ENCODE data around the gene COA8.
"Not testable (repeated sequence)": the region's sequence is repeated elsewhere in the genome, so short reads cannot be mapped to it uniquely, and the experiment has no call there.

Gene COA8

DNA sequence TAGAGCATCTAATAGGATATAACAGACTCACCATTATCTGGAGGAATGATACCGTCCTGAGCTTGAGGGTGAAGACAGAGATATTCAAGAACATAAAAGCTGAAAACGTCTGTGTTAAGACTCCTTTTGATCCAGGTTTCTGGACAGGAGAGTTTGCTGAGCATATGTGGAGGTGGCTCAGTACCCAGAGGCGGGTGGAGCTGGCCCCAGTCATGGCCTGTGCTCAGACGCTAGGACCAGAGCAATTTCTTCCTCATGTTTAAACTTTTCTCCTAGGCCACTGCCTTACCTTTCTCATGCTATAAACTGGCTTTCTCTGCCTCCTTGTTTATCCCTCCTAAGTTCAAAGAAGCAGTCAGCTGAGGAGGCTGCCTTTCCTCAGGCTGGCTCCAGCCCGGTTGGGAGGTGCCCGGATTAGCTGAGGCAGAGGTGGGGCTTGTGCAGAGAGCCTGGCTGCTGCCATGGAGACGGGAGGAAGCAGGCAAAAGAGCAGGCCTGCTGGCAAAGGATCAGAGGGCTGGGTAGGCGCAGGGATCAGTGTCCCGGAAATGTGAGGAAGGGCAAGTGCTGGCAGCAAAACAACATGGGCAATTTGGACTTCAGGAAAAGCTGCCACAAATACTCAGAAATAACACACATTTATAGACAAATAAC lies 13.7 kb downstream of the COA8 start:
- peak; percentile 38 for DNase-seq

DNA sequence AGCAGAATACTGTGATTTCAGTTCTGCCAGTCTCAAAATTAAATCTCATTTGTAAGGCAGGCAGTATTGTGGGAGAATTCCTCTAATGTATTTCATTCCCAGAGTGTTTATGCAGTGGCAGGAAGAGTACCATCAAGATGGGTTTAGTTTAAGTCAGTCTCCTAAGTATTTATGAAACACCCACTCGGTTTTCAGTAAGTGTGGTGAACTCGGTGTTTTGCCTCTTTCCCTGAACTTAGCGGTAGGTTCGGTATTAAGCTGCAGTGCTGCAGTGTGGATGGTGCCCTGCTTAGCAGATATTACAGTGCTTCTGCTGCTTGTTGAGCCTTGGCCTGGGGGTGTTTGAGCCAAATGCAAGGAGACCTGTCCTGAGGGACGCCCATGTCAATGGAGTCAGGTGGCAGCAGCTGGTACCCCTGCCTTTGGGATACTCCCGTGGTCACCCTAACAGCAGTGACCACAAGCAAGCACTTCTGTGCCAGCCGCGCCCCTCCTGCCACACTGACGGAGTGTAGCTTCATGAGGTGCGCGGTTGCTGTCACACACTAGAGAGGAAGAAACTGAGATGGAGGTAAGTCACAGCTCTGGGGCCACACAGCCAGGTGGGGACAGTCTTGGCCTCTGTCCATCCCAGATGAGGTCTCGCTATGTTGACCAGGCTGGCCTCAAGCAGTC lies 15.8 kb downstream of the COA8 start:
- no peak for DNase-seq

DNA sequence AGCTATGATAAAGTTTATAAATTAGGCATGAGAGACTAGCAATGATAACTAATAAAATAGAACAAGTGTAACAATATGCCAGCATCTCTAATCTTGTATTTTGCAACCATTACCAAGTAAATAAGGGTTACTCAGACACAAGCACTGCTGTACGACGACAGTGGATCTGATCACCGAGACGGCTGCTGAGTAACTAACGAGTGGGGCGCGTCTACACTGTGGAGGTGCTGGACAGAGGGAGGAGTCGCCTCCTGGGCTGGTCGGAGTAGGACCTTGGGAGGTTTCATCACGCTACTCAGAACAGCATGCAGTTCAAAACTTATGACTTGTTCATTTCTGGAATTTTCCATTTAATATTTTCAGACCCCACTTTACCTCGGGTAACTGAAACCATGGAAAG lies 18.4 kb downstream of the COA8 start:
- DNase-seq: no peak

DNA sequence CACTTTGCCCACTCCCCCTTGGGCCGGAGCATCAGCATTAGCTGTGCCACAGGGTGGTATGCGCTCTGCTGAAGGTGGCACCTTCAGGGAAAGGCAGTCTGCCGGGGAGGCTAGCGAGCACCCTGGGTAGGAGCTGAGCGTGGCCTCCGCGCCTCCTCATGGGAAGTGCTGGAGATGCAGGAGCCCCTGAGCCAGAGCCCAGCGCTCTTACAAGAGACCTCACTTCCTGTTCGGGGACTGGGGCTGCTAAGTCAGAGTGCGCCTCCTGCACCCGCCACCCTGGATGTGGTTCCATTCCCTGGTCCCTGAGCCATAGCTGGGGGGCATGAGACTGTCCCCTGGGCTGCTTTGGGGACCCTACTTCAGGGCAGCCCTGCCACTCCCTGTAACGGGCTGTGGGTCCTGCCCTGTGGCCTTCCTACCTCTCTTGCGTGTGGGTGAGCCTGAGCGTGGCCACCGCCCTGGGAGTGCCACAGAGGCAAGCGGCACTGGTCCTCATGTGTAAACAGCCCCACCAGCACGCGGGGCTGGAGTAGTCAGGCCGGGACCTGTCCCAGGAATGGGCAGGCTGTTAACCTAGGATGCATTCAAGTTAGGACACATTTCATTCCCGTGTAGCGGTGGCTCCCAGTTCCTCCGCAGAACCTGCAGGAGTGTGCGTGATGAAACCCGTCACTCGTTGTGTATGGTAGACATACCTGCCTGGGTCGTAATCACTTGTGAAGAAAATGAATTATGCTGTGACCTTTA lies 19.4 kb downstream of the COA8 start:
- no peak for DNase-seq

DNA sequence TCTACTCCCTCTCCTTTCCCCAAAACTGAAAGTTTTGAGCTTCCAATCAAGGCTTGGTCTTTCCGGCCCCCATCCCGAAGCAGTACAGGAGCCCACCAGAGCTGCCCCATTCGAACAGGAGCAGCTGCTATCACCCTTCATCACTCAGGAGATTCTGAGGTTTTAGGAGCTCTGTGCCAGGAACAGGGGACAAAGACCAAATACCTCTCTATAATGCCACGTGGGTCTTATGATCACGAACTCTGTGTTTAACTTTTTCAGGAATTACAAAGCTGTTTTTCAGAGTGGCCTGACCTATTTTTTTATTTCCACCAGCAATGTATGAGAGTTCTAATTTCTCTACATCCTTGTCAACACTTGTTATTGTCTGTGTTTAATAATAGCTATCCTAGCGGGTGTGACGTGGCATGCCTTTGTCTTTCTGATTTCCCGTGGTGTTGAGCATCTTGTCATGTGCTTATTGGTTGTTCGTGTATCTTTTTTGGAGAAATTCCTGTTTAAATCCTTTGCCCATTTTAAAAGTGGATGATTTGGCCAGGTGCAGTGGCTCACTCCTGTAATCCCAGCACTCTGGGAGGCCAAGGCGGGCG lies 21.7 kb downstream of the COA8 start:
- DNase-seq: no peak

DNA sequence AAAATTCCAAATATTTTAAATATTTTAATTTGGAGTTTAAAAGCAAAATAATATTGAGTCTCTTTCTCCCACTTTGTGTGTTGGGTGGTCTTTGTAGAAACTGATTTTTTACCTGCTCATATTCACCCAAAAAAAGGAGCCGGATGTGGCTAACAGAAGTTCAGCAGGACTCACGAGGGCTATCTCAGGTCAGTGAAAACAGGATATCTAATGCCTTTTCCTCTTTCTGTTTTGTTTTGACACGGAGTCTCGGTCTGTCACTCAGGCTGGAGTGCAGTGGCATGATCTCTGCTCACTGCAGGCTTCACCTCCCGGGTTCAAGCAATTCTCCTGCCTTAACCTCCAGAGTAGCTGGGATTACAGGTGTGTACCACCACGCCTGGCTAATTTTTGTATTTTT lies 30.8 kb downstream of the COA8 start:
- DNase-seq: no peak

DNA sequence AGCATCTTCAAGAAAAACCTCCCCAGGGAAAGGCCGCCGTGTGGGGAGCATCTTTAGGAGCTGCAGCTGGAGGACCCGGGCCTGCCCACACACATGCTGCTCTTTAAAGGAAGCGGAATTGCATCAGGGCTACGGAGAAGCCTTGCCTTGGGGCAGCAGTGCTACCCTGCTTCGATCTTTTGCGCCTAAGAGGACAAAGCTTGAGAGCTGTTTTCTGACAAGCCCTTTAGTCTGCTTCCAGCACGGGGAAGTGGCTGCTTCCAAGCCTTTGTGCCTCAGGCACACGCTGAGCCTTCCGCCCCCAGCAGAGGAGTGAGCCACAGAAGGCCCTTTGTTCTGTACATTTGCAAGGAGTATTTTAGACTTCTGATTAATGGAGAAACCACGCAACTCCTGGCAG lies 31.5 kb downstream of the COA8 start:
- DNase-seq: no peak

DNA sequence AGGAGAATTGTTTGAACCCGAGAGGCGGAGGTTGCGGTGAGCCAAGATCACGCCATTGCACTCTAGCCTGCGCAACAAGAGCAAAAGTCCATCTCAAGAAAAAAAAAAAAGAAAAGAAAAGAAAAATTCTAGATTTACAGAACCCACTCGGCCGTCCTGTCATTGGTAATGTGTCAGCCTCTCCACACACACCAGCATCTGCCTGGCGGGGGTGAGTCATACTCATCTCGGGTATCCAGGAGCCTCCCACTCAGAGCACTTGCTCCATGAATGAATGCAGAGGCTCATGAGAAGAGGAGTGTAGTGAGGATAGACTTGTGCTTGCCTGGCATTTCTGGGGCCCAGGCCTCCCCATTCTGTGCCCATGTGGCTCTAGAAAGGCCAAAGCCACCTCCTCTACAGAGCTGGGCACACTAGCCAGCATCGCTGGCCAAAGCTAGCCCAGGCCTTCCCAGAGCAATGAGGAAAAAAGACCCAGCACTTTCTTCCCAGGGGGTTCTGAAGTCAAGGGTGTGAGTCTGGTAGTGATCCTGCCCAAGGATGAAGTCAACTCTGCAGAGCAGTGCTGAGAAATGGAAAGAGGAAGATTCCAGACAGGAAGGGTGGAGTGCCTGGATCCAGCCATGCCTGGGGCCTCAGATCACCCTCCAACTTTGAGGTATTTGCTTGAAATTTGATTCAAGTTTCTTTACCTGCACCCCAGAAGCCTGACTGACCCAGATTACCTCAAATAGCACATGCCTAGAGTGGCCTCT lies 35.0 kb downstream of the COA8 start:
- no peak for DNase-seq

DNA sequence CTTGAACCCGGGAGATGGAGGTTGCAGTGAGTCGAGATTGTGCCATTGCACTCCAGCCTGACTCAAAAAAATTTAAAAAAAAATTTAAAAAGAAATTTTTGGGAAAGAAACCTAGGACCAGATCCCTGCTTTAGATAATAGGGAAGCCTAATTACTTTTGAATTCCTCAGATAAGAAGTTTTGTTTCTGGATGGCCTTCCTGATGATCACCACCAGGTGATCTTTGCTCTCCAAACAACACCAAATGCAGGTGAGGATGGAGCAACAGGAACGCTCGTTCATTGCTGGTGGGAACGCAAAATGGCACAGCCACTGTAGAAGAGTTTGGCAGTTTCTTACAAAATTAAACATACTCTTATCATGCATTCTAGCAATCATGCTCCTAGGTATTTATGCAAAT lies 37.7 kb downstream of the COA8 start:
- no peak for DNase-seq

DNA sequence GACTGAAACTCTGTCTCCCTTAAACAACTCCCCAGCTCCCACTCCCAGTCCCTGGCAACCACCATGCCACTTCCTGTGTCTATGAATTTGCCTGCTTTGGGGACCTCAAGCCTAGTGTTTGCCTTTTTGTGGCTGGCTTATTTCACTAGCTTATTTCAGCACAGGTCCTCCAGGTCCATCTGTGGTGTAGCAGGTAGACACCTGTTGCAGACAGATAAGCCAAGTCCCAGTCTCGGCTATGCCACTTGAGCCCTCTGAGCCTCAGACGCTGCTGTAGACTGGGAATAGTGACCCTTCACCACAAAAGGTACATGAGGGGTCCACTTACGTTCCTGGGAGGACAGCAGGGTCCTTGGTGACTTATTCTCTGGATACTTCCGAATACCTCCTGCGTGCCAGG lies 41.9 kb downstream of the COA8 start:
- DNase-seq: no peak

DNA sequence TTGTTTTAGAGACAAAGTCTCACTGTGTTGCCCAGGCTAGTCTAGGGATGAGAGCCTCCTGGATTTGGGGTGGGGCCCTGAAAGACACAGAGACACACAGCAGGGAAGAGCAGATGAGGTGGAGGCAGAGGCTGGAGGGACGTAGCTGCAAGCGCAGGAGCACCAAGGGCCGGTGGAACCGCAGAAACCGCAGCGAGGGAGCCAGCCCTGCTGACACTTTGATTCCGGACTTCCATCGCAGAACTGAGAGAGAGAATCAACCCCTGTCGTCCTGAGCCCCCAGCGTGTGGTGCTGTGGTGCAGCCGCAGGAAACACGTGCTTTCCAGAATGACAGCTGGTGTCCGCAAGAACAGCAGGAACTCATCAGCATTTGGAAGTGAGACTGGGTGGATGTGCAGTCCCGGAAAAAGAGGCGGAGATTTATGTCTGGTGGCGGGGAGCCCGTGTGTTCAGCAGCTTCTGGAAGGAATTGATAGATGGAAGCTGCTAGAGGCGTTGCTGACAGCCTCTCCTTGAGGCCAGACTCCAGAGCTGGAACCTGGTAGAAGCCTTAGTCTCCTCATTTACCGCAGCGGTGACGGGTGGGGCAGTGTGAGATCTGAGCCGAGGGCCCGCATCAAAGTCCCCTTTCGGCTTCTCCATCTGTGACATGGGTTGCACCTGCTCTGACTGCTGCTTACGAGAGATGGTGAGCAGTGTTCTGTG lies 44.4 kb downstream of the COA8 start:
- no peak for DNase-seq

DNA sequence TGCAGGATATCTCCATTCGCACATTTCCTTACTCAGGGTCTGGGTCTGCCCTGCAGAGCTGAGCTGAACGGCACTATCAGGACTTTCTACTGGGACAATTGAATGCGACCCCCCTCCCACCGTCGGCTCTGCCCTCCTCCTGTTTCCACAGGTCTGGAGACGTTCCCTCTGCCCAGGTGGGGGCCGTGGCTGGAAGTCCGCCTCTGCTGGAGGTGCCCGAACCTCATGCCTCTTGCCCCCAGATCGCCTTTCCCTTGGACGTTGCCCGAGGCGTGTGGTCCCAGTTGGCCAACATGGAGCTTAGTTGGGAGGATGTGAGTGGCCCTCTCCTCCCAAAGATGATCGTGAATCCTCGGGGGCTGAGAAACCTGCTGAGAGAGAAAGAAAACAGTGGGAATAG lies 45.1 kb downstream of the COA8 start:
- no peak for DNase-seq

DNA sequence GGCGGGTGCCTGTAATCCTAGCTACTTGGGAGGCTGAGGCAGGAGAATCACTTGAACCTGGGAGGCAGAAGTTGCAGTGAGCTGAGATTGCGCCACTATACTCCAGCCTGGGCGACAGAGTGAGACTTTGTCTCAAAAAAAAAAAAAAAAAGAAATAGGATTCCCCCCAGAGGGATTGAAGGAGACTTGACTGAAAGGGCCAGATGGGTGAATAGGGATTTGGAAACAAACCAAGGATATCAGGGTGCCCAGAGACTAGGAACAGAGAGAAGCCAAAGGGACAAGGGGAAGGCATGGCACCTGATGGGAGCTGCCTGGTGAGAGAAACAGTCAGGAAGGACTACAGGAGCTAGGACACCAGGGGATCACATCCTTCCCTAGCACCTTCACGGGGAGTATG lies 46.3 kb downstream of the COA8 start:
- not testable (repeated sequence) for DNase-seq

DNA sequence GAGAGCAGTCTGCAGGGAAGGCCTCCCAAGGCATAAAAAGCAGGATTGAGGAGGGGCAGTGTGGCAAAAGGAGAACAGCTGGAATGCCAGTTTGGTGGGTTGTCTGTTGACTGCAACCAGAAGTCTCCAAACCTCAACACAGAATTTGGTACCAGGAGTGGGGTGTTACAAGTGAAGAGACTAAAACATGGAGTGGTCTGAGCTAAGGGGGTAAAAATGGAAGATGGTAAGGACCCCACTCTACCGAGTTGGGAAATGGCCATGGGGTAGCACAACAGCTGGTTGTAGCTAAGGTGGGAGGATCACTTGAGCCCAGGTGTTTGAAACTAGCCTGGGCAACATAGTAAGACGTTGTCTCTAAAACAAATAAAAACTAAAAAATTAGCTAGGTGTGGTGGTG lies 48.5 kb downstream of the COA8 start:
- no peak for DNase-seq

DNA sequence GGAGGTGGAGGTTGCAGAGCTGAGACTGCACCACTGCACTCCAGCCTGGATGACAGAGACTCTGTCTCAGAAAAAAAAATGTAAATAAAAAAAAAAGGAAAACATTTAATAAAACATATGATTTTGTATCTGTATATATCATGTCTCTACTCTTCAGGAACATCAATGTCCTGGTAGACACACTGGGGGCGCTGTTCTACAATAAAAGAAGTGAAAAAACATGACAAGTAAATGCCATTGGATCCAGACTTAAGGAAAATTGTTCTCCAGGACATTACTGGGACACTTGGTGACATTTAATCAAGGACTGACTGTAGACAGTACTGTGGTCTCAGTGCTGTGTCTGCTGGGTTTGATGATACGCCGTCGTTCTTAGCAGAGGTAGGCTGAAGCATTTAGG lies 50.8 kb downstream of the COA8 start:
- DNase-seq: no peak

DNA sequence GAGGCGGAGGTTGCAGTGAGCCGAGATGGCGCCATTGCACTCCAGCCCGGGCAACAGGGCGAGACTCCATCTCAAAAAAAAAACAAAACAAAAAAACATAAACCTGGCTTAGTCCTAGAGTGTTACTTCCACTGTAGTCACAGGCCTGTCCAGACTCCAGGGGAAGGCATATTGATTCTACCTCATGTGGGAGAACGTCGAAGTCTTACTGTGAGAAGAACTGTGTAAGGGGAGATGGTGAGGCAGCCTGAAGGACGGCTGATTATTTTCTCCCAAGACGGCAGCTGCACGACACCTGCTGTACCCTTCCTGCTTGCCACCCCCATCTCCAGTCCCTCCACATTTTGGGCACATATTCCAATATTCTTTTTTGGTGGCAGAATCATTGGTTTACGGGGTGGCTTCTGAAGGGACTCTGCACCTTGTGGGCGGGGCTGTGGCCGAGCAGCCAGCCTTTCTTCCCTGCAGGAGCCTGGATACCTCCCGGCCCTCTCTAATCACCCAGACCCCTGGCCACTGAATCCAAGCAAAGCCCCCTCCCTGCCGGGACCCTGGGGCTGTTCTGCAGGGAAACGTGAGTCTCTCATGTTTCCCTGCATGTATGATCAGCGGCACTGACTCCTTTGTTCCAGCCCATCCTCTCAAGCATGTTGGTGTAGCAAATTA lies 54.0 kb downstream of the COA8 start:
- DNase-seq: no peak

DNA sequence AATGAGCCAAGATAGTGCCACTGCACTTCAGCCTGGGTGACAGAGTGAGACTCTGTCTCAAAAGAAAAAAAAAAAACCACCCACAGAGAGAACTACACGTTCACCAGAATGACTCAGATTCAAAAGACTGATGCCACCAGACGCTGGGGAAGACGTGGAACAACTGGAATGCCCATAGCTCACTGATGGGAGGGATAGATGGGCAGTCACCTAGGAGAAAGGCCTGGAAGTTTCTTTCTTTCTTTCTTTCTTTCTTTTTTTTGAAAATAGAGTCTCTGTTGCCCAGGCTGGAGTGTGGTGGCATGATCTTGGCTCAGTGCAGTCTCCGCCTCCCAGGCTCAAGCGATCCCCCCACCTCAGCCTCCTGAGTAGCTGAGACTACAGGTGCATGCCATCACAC lies 56.3 kb downstream of the COA8 start:
- DNase-seq: no peak

DNA sequence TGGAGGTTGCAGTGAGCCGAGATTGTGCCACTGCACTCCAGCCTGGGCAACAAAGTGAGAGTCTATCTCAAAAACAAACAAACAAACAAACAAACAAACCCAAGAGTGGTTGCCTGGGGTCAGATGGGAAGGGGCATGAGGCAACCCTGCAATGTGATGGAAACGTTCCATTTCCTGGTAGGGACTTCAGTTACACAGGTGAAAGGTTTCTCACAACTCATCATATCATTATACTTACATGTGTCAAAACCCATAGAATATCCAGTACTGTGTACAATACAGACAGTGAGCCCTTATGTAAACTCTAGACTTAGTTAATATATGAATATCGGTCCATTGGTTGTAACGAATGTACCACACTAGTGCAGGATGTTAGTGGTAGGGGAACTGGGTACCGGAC lies 59.1 kb downstream of the COA8 start:
- DNase-seq: no peak

DNA sequence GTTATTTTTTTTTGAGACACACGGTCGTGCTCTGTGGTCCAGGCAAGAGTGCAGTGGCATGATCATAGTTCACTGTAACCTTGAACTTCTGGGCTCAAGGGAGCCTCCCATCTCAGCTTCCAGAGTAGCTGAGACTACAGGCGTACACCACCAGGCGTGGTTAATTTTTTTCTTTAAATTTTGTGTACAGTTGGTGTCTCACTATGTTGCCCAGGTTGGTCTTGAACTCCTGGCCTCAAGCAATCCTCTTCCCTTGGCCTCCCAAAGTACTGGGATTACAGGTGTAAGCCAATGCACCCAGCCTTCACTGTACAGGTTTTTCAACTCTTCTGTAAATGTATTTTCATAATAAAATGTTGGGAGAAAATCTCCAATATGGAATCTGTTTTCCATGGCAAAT lies 60.5 kb downstream of the COA8 start:
- no peak for DNase-seq

DNA sequence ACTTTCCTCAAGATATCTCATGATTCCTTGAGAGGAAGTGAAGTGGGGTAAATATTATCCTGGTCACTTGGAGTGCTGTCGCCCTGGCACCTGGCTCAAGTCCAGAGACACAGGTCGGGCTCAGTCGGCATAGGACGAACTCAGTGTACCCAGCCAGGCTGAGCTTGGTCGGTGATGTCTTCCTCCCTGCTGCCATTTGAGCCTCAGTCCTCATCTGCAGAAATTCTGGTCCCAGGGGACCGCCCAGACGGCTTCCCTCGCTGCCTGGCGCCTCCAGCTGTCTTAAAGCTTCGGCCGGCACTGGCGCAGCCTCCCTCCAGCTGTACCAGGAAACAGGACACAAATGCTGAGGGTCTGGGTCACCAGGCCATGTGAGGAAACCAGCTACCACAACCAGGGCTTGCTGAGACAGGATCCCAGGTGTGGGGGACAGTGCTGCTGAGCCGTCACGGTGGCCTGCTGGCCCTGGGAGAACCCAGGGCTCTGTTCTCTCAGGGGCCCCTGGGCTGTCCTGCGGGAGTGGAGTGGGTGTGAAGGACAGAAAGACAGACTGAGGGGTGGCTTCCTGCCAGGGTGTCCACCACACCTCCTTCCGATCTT lies 61.2 kb downstream of the COA8 start:
- DNase-seq: peak; percentile 39

DNA sequence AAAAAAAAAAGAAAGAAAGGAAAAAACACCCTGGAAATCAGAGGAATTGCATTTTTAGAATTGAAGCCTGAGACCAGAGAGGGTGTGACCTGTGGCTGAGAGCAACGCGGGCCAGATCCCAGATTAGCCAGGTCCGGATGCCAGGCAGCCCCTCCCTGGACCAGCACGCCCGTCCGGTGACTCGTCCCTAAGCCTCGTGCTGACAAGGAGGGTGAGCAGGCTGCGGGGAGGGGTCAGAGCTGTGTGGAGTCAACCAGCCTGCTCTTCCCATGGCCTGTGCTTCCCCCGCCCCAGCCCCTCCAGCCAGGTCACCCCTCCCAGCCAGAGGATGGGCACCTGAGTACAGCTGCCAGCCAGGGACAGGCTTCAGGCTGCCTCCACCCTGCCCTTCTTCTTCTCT lies 62.1 kb downstream of the COA8 start:
- DNase-seq: no peak

Measured in NCI-H1436 (cell line).